Gastroesophageal sphincter (tissue), 3 donors: ENCODE measurements around the gene PPP1R16B.

Source experiments
- CTCF ChIP-seq, 4 experiments: fragments of 200-600 bp in 2 of 4; fragments of 450-650 bp in 2 of 4; sonication (generic) in 1 of 4; IDR thresholded peaks; one replicate each; pipeline ENCODE4 v1.5.1; 2017 to 2019; ENCODE audit warnings: antibody characterized with exemption in 4 of 4, mild to moderate bottlenecking in 2 of 4, moderate library complexity in 2 of 4
- EP300 ChIP-seq: sonication (generic); formaldehyde crosslinking; IDR thresholded peaks from one replicate; pipeline ENCODE4 v1.6.1; 2017; ENCODE audit warnings: antibody characterized with exemption, mild to moderate bottlenecking
- POLR2A ChIP-seq, 2 donors: fragments of 450-650 bp; IDR thresholded peaks; one replicate each; pipeline ENCODE4 v1.6.1; 2017; ENCODE audit warnings: antibody characterized with exemption in 2 of 2, mild to moderate bottlenecking in 2 of 2, moderate library complexity in 1 of 2
- POLR2AphosphoS5 ChIP-seq: sonication (generic); formaldehyde crosslinking; IDR thresholded peaks from one replicate; pipeline ENCODE4 v1.6.1; 2017; ENCODE audit warnings: antibody characterized with exemption

DNA sequence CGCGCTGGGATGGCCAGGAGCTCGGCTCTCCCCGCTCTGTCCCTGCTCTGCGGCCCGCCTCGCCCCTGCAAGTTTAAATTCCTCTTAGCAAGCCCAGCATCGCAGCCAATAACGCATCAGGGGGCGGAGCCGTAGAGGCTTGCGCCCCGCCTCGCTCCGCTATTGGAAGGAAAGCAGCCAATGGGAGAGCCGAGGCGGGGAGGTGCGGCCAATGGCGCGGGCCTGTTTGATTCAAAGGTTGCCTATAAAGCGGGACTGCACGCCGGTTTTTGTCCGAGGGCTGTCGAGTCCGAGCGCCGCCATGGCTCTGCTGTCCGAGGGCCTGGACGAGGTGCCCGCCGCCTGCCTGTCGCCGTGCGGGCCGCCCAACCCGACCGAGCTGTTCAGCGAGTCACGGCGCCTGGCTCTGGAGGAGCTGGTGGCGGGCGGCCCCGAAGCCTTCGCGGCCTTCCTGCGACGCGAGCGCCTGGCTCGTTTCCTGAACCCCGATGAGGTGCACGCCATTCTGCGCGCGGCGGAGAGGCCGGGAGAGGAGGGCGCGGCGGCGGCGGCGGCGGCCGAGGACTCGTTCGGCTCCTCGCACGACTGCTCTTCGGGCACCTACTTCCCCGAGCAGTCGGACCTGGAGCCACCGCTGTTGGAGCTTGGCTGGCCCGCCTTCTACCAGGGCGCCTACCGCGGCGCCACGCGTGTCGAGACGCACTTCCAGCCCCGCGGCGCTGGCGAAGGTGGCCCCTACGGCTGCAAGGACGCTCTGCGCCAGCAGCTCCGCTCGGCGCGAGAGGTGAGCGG lies 120.8 kb downstream of the PPP1R16B start, which contains the start of gene FAM83D:
- TF ChIP-seq CTCF (IDR thresholded peaks at IDR 0.05): no peak
- no peak for TF ChIP-seq EP300
- TF ChIP-seq POLR2A (IDR thresholded peaks at IDR 0.05): peak; percentile 93 to 97
- TF ChIP-seq POLR2AphosphoS5: peak; percentile 98
